ENCODE results near the gene IKZF3.
"Not testable (repeated sequence)": the region's sequence is repeated elsewhere in the genome, so short reads cannot be mapped to it uniquely, and the experiment has no call there.

Gene IKZF3

GRCh38 chr17:39777534-39778365, 86.4 kb downstream of the IKZF3 start:
- DNase-seq: no peak

- DNase-seq: no peak
Measured at GRCh38 chr17:39776252-39776651, 87.9 kb downstream of the IKZF3 start.

- DNase-seq: no peak
Measured at GRCh38 chr17:39775031-39775430, 89.1 kb downstream of the IKZF3 start.

GRCh38 chr17:39774047-39774446, 90.1 kb downstream of the IKZF3 start:
- DNase-seq: no peak

- DNase-seq: no peak
Measured at GRCh38 chr17:39772987-39773934, 90.9 kb downstream of the IKZF3 start.

GRCh38 chr17:39772415-39772814, 91.7 kb downstream of the IKZF3 start:
- DNase-seq: no peak

GRCh38 chr17:39769974-39770587, 94.0 kb downstream of the IKZF3 start:
- no peak for DNase-seq

- DNase-seq: no peak
Measured at GRCh38 chr17:39767147-39767546, 97.0 kb downstream of the IKZF3 start.

GRCh38 chr17:39765766-39766165, 98.3 kb downstream of the IKZF3 start:
- DNase-seq: no peak

- DNase-seq: peak; percentile 9 to 22
Measured at GRCh38 chr17:39765175-39765574, 98.9 kb downstream of the IKZF3 start.

- DNase-seq: not testable (repeated sequence)
Measured at GRCh38 chr17:39764171-39764570, 99.9 kb downstream of the IKZF3 start.

GRCh38 chr17:39763051-39763820, 100.9 kb downstream of the IKZF3 start:
- DNase-seq: no peak

GRCh38 chr17:39761861-39762496, 102.1 kb downstream of the IKZF3 start:
- no peak for DNase-seq

- no peak for DNase-seq
Measured at GRCh38 chr17:39759204-39759603, 104.9 kb downstream of the IKZF3 start.

GRCh38 chr17:39757931-39758873, 105.9 kb downstream of the IKZF3 start:
- no peak for DNase-seq

- no peak for DNase-seq
Measured at GRCh38 chr17:39757176-39757662, 106.9 kb downstream of the IKZF3 start.

GRCh38 chr17:39756380-39757079, 107.6 kb downstream of the IKZF3 start:
- no peak for DNase-seq

- DNase-seq: no peak
Measured at GRCh38 chr17:39755554-39756379, 108.3 kb downstream of the IKZF3 start.
